ENCODE measurements around the gene BPGM.

Gene BPGM

GRCh38 chr7:134699021-134699818 is 52.6 kb downstream of the BPGM start:
- DNase-seq = no peak

- DNase-seq = no peak
Measured at GRCh38 chr7:134699899-134700298, 53.2 kb downstream of the BPGM start.

DNA sequence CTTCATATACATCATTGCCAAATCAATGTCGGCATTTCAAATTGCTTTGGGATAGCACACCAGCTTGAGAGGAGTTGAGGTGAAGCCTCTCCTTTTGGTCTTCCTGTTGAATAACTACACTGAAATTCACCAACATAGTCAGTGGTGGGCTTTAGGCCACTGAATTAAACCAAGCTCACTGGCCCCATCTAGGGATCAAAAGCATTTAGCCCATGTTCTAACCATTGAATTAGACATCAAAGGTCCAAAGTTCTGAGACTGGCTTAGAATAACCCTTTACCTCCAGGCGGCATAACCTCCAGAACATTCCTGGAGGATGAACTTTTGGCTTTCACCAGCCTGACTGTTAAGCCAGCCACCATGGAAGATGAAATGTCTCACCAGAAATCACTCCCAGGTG is 54.6 kb downstream of the BPGM start:
- DNase-seq = peak; percentile 8

DNA sequence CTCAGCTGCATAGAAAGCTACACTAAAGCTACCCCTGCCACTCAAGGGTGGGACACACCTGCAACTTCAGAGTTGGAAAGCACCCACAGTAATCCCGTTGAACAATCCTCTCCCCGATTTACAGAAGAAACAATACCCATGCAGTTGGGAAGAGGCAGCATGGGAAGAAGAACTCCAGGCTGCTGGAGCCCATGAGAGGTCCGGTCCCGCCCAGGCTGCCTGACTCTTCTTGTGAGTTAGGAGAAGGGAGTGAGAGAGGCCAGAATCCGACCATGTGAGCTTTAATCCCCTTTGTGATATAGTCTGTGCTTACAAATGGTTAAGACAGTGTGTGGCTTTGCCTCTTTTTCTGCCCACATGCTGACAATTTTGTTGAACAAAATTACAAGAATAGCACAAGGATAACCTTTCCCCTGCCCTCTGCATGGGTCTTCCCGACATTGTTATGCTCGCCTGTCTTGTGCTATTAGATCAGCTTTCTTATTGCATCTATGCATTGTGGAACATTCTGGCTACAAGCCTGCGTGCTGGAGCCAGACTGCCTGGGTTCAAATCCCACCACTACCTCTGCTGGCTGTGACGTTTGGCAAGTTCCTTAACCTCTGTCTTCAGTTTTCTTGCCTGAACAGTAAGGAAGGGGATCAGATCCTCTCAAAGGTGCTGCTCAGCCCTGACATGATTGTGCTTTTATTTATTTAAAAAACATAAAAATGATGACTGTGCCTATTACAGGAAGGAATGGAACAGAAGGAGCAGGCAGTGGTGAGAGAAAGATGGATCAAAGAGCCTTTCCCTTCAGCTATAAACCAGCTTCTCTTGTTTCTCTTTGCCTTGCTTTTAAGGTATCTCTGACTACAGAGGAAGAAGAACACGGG is 56.0 kb downstream of the BPGM start:
- DNase-seq = no peak

DNA sequence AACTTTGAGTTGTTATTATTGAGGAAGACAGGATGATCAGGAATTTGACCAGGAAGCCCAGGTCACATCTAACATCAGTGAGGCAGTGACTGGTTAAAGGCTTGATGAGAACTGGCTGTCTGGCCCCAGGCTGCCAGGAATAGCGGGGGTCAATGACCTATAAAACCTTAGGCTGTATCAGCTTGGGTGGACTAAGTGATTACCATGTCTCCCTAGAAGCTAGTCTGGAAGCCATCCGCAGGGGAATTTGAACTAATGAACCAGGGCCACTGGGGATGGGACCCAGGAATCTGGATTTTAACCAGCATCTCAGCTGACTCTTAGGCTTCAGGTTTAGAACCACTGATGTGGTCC is 56.6 kb downstream of the BPGM start:
- no peak for DNase-seq

- no peak for DNase-seq
Measured at GRCh38 chr7:134703782-134704181, 57.1 kb downstream of the BPGM start.

DNA sequence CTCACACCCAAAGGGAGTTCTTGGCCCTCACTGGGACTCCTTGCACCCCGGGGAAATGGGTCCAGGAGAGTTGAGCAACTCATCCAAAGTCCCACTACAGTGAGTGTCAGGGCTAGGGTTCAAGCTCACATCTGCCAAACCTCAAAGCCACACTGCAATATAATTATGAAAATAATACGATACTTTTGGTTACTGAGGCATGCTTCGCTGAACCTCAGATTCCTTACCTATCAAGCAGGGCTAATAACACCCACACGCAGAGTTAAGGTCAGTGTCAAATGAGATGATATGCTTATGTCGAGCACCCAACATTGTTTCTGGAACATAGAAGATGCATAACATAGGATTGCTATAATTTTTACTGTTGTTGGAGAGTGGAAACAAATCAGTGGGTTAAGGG is 58.2 kb downstream of the BPGM start:
- no peak for DNase-seq

DNA sequence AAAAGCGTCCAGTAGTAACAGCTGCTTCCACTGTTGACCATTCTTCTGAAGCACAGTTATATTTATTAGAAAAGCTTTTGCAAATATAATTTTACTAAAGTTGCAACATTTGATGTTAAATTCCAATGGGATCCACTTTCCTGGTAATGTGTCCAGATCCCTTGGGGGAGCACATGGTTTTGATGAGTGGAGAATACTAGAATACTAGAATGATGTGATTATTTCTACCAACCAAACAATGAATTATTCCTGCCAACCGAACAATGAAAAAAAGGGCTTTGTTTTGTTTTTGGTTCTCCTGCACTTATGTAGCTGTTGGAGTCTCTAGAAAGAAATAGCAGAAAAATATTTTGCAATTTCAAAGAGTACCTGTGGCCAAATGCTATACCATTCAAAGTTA is 59.1 kb downstream of the BPGM start:
- no peak for DNase-seq

DNA sequence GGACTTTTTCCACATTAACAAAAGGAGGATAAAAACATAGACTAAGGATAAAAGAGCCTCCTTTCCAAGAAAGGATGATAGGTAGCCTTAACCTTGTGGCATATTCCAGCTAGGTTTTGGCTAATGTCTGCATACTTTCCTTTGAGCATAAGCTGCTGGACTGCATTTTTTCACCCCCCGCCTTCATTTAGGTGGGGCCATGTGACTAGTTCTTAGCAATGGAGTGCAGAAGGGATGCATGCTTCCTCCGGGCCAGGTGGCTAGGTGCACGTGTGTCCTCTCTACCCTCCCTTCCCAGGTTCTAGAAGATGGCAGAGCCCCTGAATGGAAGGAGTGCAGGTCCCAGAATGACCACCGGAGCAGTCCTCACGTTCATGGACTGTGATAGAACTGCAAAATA is 59.8 kb downstream of the BPGM start:
- DNase-seq = no peak

DNA sequence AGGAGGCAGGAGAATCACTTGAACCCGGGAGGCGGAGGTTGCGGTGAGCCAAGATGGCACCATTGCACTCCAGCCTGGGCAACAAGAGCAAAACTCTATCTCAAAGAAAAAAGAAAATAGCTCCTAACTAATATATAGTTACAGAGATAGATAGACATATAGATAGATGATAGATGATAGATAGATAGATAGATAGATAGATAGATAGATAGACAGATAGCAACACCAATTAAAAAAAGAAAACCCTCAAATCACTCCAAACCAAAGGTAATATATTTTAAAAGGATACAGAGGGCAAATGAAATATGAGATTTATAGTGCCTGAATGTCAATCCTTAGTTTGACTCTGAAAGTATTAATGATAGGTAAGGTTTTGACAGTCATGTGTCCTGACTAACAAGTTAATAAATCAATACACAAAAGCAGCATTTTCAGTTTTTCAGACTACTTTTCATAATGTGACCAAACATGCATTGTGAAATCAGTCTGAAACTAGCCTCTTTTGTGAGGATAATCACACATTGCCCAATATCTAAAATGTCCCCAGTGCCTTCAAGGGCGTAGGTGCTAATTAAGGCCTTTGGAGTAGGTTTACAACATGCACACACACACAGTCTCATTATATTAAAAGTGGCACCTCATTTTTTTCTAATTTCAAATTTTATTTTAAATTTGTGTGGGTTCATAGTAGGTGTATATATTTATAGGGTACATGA is 61.2 kb downstream of the BPGM start:
- DNase-seq = no peak

GRCh38 chr7:134708692-134709091 is 62.0 kb downstream of the BPGM start:
- no peak for DNase-seq

- DNase-seq = no peak
Measured at GRCh38 chr7:134709197-134709596, 62.5 kb downstream of the BPGM start.

GRCh38 chr7:134710511-134710853 is 63.8 kb downstream of the BPGM start:
- DNase-seq = no peak

DNA sequence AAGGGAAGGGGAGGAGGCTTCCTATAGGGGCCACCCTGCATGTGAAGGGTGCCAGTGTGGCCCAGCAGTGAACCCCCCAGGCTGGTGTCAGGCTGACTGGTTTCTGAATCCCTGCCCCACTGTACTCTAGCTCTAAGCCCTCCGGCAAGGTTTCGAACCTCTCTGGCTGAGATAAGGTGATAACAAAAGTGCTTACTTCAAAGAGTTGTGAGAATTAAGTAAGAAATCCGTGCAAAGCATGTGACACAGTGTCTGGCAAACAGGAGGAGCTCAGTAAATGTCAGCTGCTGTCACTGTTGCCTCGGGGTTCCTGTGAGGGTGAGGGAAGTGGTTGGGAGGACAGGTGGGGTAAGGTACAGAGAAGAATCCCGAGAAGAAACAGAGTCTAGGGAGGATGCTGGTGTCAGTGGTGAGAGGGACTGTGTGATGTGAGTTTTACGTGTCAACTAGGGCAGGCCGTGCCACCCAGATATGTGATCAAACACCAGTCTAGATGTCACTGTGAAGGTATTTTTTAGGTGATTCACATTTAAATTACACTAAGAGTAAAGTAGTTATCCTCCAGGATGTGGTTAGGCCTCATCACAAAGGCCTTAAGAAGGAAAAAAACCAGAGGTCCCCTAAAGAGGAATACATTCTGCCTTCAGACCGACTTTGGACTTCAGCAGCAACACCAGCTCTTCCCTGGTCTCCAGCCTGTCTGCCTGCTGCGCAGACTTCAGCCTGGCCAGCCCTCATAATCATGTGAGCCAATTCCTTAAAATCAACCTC is 64.4 kb downstream of the BPGM start:
- no peak for DNase-seq

DNA sequence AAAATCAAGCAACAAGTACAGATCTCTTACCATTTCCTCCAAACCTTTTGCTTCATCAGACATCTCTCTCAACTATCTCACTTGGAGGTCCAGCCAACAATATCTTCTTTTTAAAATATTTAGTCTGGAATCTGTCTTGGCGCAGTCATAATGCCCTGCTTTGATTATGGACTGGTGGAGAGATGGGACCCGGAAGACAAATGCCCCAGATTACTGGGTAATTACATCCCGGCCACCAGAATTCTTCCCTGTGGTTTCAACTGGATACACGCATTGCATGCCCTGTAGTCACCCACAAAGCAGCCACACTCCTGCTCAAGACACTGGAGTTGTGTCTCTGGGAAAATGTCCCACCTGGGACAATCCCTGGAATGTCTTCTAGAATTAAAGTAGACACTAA is 65.5 kb downstream of the BPGM start:
- no peak for DNase-seq

- DNase-seq = no peak
Measured at GRCh38 chr7:134714470-134715205, 68.0 kb downstream of the BPGM start.

DNA sequence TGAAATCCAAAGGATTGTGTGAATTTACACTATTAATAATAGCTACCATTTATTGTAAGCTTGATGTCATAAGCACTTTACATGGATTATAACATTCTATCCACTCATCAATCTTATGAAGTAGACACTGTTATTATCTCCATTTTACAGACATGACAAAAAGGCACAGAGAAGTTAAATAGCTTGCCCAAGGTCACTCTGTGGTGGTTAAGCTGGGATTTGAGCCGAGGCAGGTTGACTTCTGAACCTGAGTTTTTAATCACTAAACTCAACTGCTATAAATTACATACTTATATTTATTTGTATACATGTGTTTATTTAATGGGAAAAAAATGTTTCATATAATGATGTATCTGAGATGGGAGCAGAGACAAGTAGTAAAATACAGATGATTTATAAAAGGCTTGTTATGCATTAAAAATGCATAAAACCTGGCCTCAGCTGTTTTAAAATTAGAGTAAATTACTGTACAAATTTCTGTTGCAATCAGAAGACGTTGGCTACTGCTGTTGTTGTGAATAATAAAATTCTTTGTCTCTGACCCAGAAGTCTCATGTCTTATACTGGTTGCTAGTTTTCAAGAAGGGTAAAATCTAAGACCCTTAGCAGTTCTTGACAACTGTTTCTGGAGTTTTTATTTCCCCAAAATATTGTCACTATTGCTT is 71.7 kb downstream of the BPGM start:
- no peak for DNase-seq

- DNase-seq = no peak
Measured at GRCh38 chr7:134720091-134720935, 73.7 kb downstream of the BPGM start.

DNA sequence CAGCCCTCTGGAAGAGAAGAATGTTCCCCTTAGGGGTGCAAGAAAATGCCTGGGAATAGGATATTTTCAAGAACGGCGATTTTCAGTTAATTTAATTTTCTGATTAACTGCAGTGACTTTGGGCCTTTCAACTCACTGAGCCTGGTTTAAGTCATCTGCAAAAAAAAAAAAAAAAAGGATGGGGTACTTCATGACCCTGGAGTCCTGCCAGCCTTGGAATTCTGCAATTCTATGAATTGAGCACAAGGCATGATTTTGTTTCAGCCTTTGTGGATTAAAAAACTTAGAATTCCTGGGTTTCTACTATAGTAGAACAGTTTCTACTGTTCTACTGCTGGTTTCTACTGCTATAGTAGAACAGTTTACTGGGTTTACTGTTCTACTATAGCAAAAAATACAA is 74.5 kb downstream of the BPGM start:
- DNase-seq = no peak

DNA sequence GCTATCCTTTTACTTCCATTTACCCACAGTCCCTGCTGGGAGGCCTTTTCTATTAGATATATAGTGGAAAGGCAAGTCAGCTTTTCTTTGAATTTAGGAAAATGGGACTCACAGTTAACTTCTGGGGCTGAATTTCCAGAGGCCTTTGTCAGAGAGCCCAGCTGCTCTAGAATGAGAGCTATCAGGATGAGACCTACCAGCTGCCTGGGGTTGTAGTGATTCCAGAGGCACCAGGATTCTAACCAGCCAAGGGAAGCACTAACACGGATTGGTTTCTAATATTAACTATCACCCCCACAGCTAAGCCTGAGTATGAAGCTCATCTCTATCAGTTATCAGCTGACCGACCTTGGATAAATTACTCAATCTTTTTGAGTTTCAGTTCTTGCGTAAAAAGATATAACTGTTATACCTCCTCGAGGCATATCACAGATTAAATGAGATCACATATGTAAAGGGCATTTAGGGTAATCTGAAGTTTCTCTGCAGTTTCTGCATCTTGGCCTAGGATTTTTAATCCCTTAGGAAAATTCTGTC is 76.2 kb downstream of the BPGM start:
- no peak for DNase-seq
